ENCODE measurements around the gene ZNF335. TPM values are rescaled to one million over a fixed set of nuclear protein-coding genes. Genes with fewer than 3 reads are reported as not detected.
"Not testable (repeated sequence)": the region's sequence is repeated elsewhere in the genome, so short reads cannot be mapped to it uniquely, and the experiment has no call there.

The ZNF335 gene
- total RNA-seq, 1 donor from 2014 or later = 19.3 TPM

DNA sequence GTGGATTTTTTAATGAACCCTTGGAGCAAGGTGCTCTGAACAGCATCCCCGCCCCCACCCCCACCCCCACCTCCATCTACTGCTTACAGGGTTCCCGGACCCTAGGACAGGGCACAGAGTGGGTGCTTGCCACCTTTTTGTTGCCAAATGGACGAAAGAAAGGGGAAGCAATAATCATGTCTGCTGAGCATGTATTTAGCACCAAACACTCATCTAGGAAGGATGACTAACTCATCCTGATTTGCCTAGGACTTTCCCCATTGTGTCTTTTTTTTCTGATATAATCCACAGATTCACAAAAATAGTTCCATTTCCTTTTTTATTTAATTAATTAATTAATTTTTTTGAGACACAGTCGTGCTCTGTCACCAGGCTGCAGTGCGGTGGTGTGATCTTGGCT lies 58.9 kb downstream of the ZNF335 start:
- DNase-seq (ENCODE audit: extremely low read depth, low read depth, low spot score) = no peak

DNA sequence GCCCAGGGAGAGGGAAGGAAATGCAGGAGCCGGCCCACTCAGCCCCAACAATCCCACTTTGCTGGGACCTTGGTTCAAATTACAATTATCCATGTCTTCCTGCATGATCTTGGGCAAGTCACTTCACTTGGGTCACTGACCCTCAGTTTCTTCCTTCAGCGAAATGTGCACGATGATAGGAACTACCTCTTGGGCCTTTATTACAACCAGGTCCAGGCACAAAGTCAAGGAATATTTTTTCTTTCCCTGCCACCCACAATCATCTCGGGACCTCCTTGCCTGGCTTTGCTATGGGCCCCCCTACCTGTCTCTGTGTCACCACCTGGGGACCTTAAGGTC lies 59.7 kb downstream of the ZNF335 start:
- DNase-seq (ENCODE audit: extremely low read depth, low read depth, low spot score) = no peak

DNA sequence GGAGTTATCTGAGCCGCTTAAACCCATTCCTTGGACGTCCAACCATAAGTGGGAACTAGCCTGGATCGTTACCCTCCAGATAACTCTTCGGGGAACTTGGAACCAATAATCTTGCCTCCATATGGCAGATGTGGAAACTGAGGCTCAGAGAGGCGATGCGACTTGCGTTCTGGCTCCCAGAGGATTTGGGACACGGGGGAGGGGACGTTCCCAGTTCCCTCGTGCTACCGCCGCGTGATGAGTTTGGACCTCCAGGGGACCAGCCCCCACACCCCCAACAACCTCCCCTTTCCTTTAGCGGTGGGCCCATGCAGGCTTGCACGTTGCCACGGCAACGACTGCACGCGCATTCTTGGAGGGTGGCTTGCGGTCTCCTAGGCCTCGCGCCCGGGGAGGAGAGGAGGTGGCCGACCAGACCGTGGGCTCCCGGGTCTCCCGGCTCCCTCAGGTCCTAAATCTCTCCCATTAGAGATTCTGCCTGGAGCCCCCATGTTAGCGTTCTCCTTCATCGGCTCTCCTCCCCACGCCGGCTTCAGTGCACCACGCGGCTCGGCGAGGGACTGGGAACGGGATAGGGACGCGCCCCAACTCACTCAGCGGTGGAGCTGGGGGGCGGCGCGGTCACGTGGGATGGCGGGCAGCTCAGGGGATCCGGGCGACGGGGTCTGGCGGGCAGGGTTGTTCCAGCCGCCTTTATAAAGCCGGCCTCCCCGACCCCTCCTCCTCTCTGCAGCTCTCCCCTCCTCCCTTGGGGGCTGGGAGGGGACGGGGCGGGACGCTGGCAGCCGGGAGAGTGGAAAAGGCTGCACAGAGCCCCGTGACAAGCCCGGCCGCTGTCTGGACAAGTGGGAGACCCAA lies 60.3 kb downstream of the ZNF335 start, which contains the start of gene PLTP:
Gene PLTP, minus strand, starts transcription at position 670 of the 858 bp plus-strand sequence. CDS start 703 bp downstream, outside the sequence.
- no peak for DNase-seq (ENCODE audit: extremely low read depth, low read depth, low spot score)

DNA sequence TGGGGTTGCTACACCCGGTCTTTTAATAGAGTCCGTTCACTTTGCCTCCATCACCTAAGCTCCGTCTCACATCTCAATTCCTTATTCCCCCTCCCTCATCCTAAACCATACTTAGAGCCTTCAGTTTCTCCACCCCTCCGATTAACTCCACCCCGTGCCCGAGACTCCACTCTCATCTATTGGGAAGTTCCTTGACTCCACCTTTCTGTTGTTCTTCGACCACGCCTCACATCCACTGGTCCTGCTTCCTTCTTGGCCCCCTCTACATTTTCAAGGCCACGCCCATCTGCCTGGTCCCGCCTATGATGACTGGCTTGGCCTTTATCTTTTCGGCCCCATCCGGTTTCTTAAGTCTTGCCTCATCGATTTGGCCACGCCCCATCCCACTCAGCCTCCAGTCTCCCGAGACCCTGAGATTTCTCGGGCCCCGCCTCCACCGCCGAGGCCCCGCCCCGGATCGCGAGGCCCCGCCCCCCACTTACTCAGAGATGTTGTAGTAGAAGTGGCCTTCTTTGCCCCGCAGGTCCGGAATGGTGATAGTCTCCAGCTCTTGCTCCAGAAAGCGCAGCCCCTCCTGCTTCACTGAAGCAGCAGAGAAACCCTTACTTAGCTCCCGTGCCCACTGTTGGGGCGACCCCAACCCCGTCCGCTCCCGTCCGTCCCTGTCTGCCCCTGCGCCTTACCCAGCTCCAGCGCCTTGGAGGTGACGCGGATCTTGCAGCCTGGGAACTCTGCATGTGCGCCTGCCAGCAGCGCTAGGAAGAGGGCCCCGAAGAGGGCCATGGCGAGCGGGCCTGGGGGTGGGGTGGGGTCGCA lies 61.1 kb downstream of the ZNF335 start:
- peak; percentile 99 for DNase-seq (ENCODE audit: extremely low read depth, low read depth, low spot score)

DNA sequence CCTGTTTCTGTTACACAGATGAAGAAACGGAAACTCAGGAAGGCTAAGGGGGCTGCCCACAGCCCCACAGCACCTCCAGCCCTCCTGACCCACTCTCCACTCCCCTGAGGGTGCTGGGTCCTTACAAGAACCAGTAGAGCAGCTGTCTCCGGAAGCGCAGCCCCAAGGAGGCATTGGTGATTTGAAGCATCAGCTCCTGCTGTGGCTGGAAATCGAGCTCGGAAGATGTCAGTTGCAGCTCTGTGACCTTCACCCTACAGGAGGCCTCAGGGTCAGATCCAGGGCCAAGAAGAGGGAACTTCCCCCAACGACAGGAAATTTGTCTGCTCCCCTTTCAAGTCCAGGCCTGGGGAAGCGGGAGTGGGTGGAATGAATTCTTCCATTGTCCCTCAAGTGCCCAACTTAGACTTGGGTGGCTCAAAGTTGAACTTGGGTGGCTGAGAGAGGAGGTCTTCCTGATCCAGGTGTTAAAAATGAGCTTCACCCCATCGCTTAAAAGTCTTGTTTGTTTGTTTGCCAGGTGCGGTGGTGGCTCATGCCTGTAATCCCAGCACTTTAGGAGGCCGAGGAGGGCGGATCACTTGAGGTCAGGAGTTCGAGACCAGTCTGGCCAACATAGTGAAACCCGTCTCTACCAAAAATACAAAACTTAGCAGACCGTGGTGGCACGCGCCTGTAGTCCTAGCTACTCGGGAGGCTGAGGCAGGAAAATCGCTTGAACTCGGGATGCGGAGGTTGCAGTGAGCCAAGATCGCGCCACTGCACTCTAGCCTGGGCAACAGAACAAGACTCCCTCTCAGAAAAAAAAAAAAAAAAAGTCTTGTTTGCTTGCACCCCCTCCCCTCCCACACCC lies 62.0 kb downstream of the ZNF335 start:
- DNase-seq (ENCODE audit: extremely low read depth, low read depth, low spot score) = no peak

DNA sequence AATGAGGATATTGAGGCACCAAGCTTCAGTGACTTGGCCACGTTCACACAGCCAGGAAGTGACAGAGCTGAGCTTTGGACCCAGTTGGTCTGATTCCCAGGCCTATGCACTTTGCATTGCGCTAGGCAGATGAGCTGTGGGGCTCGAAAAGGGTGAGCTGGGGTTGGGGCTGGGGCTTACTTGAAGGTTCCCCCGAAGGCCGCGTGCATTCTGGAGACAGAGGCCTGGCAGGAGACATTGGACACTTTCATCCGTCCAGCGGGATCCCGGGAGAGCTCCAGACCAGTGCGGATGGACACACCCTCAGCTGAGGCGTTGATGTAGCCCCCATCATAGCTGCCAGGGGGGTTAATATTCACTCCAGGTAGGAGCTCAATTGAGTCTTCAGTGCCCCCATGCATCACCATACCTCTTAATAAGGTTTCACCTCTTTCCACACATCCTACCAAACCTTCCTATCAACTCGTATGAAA lies 62.6 kb downstream of the ZNF335 start:
- no peak for DNase-seq (ENCODE audit: extremely low read depth, low read depth, low spot score)

DNA sequence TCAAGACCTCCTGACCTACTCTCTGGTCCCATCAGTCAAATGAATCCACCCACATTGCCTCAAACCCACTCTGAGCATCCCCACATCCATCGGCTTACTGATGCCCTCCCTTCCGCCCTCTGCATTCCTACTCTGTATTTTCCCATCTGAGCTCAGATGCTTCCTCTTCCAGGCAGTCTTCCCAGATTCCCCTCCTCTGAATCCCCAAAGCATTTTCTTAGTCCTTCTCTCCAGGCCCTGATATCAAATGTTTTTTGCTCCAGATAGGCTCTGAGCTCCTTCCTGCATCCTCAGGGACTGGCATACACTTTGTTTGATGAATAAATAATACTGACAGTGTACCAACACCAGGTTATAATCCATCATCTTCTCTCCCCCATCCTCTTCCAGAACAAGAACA lies 63.9 kb downstream of the ZNF335 start:
- no peak for DNase-seq (ENCODE audit: extremely low read depth, low read depth, low spot score)

DNA sequence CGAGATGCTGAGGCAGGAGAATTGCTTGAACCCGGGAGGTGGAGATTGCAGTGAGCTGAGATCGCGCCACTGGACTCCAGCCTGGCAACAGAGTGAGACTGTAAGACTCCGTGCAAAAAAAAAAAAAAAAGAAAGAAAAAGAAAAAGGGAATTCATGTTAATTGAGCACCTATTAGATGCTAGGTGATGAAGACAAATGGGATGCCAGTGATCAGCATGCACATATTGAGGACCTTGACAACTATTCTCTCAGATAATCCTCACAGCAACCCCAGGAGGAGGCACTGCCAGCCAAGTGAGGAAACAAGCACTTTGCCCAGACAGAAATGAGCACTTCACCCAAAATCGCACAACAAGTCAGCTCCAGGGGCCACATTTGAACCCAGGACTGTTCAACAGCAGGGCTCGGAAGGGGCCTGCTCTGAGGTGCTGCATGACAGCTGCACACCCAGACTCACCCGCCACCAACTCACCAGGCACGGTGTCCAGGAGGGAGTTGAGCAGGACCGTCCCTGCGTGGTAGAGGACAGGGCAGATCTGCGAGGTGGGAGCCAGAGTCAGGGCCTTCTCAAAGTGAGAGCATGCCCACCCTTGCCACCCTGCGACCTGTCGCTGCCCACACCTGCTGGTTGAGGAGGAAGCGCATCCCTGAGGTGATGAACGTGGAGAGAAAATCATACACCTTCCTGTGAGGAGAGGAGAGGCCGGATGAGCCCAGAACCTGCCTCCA lies 64.6 kb downstream of the ZNF335 start:
- no peak for DNase-seq (ENCODE audit: extremely low read depth, low read depth, low spot score)

DNA sequence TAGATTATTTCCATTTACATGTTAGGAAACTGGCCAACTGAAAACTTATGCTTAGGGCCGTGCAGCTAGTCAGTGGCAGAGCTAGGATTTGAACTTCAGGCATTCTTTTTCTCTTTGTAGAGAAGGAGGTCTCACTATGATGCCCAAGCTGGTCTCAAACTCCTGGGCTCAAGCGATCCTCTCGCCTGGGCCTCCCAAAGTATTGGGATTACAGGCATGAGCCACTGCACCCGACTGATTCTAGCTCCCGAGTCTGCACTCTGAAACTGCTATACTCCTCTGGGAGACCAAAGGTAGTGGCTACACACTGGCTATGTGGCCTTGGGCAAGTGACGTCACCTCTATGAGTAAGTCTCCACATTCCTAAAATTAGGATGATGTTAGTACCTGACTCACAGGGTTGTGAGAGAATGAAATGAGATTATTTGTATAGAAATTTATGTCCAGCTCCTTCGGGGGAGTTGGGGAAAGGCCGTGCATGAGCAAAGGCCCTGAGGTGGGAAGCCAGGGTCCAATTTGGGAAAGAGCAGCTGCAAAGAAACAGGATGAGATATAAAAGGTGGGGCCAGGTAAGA lies 66.4 kb downstream of the ZNF335 start:
- no peak for DNase-seq (ENCODE audit: extremely low read depth, low read depth, low spot score)

DNA sequence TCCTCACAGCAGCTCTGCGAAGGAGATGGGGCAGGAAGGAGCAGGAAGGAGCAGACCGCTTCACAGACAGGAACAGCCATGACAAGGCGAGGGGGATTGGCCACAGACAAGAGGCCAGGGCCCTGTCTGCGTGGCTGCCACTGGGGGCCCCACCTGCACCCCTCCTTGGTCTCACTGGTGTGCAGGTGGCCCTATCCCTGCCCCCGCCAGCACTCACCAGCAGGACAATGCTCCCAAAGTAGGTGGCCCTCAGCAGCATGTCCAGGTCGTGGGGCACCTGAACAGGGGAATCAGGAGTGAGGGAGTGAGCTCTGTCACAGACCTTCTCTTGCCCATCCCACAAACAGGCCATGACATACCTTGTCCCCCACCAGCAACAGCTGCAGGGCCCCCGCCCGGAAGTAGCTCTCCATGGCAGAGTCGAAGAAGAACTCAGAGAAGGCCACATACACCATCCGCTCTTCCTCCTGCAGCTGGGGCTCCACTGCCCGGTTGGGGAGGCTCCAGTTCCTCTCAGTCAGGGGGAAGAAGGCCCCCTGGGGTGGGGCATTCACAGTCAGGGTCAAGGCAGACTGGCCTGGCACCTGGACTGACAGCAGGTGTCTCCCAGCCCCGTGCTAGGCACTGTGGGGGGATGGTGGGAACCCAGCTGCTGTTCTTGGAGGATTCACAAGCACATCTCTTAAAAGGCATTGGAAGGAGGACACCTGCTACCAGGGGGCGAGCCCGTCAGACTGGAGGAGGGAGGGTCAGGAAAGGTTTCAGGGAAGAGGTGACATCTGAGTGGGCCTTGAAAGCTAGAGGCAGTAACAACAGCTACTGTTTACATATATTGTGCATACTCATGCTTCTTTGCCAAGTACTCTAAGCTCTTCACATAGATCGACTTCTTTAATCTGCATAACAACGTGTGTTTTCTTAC lies 67.2 kb downstream of the ZNF335 start:
- no peak for DNase-seq (ENCODE audit: extremely low read depth, low read depth, low spot score)

DNA sequence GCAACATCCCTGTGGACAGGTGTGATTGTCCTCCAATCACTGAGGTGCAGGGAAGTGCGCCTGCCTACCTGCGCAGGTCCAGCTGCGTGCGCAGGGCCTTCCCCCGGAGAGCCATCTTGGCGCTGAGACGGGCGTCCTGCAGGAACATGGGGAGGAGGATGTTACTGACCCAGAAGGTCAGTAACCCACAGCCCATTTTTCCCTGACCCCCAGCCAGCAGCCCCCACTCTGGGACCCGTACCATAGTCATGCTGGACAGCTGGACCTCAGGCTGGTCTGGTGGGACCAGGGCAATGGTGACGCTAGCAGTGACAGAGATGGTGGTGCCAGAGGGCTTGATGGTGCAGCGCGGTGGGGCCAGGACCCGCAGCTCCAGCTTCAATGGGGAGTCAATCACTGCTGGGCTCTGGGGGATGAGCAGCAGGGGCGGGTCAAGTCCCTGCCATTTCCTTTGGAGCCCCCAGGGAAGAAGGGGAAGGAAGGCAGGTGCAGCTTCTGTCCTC lies 69.8 kb downstream of the ZNF335 start:
- no peak for DNase-seq (ENCODE audit: extremely low read depth, low read depth, low spot score)

DNA sequence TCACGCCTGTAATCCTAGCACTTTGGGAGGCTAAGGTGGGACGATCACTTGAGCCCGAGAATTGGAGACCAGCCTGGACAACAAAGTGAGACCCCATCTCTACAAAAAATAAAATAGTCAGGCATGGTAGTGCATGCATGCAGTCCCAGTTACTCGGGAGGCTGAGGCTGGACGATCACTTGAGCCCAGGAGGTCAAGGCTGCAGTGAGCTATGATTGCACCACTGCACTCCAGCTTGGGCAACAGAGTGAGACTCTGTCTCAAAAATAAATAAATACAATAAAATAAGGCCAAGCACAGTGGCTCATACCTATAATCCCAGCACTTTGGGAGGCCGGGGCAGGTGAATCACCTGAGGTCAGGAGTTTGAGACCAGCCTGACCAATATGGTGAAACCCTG lies 70.7 kb downstream of the ZNF335 start:
- not testable (repeated sequence) for DNase-seq (ENCODE audit: extremely low read depth, low read depth, low spot score)

DNA sequence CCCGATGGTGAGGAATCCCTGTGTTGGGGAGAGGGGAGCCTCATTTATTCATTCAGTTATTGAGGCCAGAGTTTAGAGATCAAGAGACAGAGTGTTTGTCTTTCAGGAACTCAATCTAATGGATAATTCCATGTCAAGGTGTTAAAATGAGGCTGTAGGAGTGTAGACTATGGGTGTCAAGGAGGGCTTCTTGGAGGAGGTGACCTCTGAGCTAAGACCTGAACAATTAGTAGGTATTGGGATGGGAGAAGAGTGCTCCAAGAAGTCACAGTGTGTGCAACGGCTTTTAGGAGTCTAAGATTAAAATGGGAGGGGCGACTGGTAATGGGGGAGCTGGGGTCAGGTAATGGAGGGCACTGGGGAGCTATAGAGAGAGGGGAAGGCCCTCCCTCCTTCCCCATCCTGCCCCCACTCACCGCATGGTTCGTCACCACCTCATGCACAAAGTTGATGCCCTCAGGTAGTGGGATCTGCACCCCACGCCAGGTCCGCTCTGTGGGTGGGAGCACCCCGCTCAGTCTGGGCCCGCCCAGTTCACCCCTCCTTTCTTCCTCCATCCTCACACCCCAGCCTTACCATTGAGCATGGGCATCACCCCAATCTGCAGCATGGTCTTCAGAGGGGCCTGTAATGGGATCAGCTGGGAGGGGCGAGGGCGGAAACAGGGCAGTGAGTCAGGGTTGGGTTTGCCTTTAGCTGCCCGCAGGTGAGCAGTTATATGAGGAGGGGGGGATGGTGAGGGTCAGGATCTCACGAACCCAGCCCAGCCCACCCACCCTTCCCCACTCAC lies 72.8 kb downstream of the ZNF335 start:
- DNase-seq (ENCODE audit: extremely low read depth, low read depth, low spot score) = no peak

Other genes starting within 250 kb of the ZNF335 start
- not detected in 2 replicates for gene SPINT4, start 249.9 kb downstream of the ZNF335 start, total RNA-seq
- gene WFDC3, start 180.3 kb downstream of the ZNF335 start, total RNA-seq = 0.99 TPM in 1 of 2 replicates, not detected in the other
- 30.6 and 39.5 TPM in 2 replicates for gene DNTTIP1, start 180.2 kb downstream of the ZNF335 start, total RNA-seq
- gene UBE2C, start 159.6 kb downstream of the ZNF335 start, total RNA-seq = 28.8 and 38.3 TPM in 2 replicates
- not detected in 2 replicates for gene TNNC2, start 144.9 kb downstream of the ZNF335 start, total RNA-seq
- 24.7 and 26.3 TPM in 2 replicates for gene SNX21, start 138.4 kb downstream of the ZNF335 start, total RNA-seq
- gene ACOT8, start 114.8 kb downstream of the ZNF335 start, total RNA-seq = 31.0 and 32.3 TPM in 2 replicates
- 6.2 and 6.7 TPM in 2 replicates for gene ZSWIM3, start 114.6 kb downstream of the ZNF335 start, total RNA-seq
- gene ZSWIM1, start 91.0 kb downstream of the ZNF335 start, total RNA-seq = 9.4 and 11.4 TPM in 2 replicates
- gene SPATA25, start 84.6 kb downstream of the ZNF335 start, total RNA-seq = 0.29 TPM in 1 of 2 replicates, not detected in the other
- gene NEURL2, start 81.0 kb downstream of the ZNF335 start, total RNA-seq = 3.4 and 4.8 TPM in 2 replicates
- gene CTSA, start 80.9 kb downstream of the ZNF335 start, total RNA-seq = 190 and 234 TPM in 2 replicates
- 24.6 and 28.1 TPM in 2 replicates for gene PLTP, start 60.0 kb downstream of the ZNF335 start, total RNA-seq
- 12.8 and 17.4 TPM in 2 replicates for gene PCIF1, start 37.5 kb downstream of the ZNF335 start, total RNA-seq
- gene MMP9, start 36.7 kb upstream of the ZNF335 start, total RNA-seq = 0.12 and 1.1 TPM in 2 replicates
- 0.34 and 2.2 TPM in 2 replicates for gene SLC12A5, start 57.0 kb upstream of the ZNF335 start, total RNA-seq
- gene NCOA5, start 117.8 kb upstream of the ZNF335 start, total RNA-seq = 25.9 and 34.3 TPM in 2 replicates
- gene CD40, start 146.1 kb upstream of the ZNF335 start, total RNA-seq = 9.3 and 14.0 TPM in 2 replicates

Data from glomerular endothelial cell (primary cell).